ENCODE results near the gene HNRNPC.

DNA sequence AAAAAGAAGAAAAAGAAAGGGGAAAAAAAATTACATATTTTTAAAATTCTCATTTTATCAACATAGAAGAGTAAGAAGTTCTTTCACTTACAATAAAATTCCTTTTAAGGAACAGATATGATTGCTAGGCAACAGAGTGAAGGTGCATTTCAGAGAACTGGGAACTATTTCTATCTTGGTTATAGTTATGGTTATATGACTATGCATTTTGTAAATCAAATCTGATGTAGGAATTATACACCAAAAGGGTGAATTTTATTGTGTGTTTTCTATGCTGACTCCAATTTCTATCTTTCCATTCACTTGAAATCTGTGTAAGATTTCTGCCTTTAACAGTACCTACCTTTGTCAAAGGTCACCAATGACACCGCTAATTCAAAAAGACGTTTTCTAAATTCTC, 50.1 kb downstream of the HNRNPC start:
- no peak for TF ChIP-seq POLR2A (IDR thresholded peaks at IDR 0.05; ENCODE audit: low read depth)
- TF ChIP-seq, protein P1, sequence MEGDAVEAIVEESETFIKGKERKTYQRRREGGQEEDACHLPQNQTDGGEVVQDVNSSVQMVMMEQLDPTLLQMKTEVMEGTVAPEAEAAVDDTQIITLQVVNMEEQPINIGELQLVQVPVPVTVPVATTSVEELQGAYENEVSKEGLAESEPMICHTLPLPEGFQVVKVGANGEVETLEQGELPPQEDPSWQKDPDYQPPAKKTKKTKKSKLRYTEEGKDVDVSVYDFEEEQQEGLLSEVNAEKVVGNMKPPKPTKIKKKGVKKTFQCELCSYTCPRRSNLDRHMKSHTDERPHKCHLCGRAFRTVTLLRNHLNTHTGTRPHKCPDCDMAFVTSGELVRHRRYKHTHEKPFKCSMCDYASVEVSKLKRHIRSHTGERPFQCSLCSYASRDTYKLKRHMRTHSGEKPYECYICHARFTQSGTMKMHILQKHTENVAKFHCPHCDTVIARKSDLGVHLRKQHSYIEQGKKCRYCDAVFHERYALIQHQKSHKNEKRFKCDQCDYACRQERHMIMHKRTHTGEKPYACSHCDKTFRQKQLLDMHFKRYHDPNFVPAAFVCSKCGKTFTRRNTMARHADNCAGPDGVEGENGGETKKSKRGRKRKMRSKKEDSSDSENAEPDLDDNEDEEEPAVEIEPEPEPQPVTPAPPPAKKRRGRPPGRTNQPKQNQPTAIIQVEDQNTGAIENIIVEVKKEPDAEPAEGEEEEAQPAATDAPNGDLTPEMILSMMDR (IDR thresholded peaks at IDR 0.05), result no peak

Measured in esophagus muscularis mucosa (tissue), 3 donors.